Mucosa of stomach (tissue), 1 donor: Measurements from ENCODE around the gene SYF2.
"Not testable (repeated sequence)": the region's sequence is repeated elsewhere in the genome, so short reads cannot be mapped to it uniquely, and the experiment has no call there.

Experiments
- H3K27me3 ChIP-seq: one replicate; pipeline ENCODE4 v1.7.0; 2013; ENCODE audit warnings: mild to moderate bottlenecking, low read length; ENCODE audit not compliant: control insufficient read depth, insufficient read depth
- H3K36me3 ChIP-seq: one replicate; pipeline ENCODE4 v1.7.0; 2013; ENCODE audit warnings: low read length; ENCODE audit not compliant: control insufficient read depth, insufficient read depth
- H3K4me1 ChIP-seq: one replicate; pipeline ENCODE4 v1.7.0; 2013; ENCODE audit warnings: mild to moderate bottlenecking, low read length; ENCODE audit not compliant: control insufficient read depth, insufficient read depth
- H3K4me3 ChIP-seq: one replicate; pipeline ENCODE4 v1.7.0; 2013; ENCODE audit warnings: low read length
- H3K9ac ChIP-seq: one replicate; pipeline ENCODE4 v1.7.0; 2013; ENCODE audit warnings: mild to moderate bottlenecking, low read length, moderate library complexity
- H3K9me3 ChIP-seq: one replicate; pipeline ENCODE4 v1.7.0; 2013; ENCODE audit warnings: mild to moderate bottlenecking, low read length, moderate library complexity; ENCODE audit not compliant: control insufficient read depth
- donor health status: Pancreatic carcinoma.

The SYF2 gene

DNA sequence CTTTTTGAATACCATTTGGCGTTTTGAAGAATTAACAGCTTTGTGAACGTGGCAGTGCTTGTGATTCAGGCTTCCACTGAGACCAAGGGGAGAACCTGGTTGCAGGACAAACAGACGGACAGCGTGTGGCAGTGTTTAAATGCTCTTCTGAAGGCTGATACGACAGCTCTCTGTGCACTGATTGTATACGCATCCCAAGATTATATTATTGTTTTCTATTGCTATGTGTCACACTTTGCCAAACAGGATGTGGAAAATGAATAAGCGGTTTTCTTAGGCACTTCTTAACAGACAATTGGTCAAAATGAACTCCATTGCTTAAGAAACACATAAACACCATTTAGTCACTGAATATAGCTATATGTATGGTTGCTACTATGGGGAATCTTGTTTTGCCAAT is 27.5 kb upstream of the SYF2 start:
- not testable (repeated sequence) for H3K9ac ChIP-seq, H3K4me1 ChIP-seq, H3K36me3 ChIP-seq, H3K4me3 ChIP-seq, H3K27me3 ChIP-seq, H3K9me3 ChIP-seq

DNA sequence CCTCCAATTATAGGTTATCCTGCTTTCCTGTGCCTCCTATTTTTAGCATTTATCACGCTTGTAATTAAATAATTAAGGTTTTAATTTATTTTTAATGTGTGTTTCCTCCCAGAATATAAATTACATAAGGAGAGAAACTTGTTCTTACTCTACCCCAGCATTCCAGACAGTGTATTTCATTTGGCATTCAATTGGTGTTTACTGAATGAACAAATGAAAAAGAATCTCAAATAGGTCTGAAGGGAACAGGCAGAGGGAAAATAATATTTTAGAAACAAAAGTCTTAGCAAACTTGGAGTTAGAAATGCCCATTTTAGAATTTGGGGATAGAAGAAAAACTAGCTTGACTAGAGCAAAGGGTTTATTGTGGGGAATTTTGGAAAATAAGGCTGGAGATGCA is 24.9 kb upstream of the SYF2 start:
- Histone ChIP-seq H3K9ac (no peak overlapping the region), H3K9me3 (no peaks in the 10 kb centered on the region), H3K36me3 (no peaks in the 10 kb centered on the region), H3K4me3 (no peak overlapping the region), H3K27me3 (no peaks in the 10 kb centered on the region), H3K4me1 (no peaks in the 10 kb centered on the region)

DNA sequence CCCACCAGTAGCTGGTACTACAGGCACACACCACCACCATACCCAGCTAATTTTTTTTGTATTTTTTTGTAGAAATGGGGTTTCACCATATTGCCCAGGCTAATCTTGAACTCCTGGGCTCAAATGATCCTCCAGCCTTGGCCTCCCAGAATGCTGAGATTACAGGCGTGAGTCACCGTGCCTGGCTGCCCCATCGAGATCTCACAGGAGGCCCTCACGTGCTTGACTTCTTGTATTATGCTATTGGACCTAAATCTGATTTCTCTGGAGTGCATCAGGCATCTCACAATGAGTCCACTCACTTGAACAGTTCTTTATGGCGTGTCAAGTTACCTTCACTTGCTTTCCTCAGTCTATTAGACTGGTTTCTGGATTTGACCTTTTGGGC is 24.3 kb upstream of the SYF2 start:
- no peaks in the 10 kb centered on the region for H3K4me1 ChIP-seq
- no peaks in the 10 kb centered on the region for H3K9me3 ChIP-seq
- H3K27me3 ChIP-seq = no peaks in the 10 kb centered on the region
- H3K36me3 ChIP-seq = no peaks in the 10 kb centered on the region
- no peak overlapping the region for H3K9ac ChIP-seq
- H3K4me3 ChIP-seq = no peak overlapping the region

DNA sequence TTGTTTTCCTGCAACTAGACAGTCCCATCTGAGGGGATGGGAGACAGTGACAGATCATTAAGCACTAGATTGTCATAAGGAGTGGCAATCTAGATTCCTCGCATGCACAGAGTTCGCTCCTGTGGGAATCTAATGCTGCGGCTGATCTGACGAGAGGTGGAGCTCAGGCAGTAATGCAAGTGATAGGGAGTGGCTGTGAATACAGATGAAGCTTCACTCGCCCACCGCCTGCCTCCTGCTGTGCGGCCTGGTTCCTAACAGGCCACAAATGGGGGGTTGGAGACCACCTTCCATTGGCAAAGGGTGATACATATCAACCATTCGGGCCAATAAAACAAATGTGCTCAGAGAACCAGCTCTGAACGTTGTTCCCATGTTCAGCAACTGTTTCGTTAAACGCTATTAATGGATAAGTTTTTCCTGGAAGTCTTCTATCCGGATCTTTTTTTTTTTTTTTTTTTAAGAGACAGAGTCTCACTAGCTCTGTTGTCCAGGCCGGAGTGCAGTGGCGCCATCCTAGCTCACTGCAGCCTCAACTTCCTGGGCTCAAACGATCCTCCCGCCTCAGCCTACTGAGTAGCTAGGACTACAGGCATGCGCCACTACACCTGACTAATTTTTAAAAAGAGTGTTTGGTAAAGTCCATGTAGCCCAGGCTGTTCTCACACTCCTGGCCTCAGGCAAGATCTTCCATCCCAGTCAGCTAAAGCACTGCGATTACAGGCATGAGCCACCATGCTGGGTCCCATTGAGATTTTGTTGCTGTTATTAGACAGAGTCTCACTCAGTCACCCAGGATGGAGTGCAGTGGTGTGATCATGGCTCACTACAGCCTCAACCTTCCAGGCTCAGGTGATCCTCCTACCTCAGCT is 23.6 kb upstream of the SYF2 start:
- Histone ChIP-seq H3K4me3 (no peak overlapping the region), H3K4me1 (no peaks in the 10 kb centered on the region), H3K36me3 (no peaks in the 10 kb centered on the region), H3K9me3 (no peaks in the 10 kb centered on the region), H3K9ac (no peak overlapping the region), H3K27me3 (no peaks in the 10 kb centered on the region)

DNA sequence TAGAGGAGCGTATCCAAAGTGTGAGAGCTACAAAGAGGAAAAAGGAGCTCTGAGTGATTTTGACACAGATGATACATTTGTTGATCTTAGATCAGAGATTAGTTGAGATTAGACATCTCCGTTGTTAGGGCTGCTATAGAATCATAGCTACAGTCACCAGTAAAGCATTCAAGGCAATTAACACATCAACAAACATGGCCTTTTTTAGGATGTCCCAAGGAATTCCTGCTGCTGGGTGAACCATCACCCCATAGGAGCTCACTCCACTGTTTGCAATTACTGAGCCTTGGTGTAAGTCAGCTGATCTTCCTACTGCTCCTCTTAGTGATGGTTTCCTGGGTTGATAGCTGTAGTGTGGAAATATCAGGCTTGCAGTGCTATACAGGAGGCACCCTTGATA is 21.6 kb upstream of the SYF2 start:
- Histone ChIP-seq H3K27me3 (no peaks in the 10 kb centered on the region), H3K4me1 (no peaks in the 10 kb centered on the region), H3K4me3 (no peak overlapping the region), H3K9ac (no peak overlapping the region), H3K36me3 (no peaks in the 10 kb centered on the region), H3K9me3 (no peaks in the 10 kb centered on the region)

DNA sequence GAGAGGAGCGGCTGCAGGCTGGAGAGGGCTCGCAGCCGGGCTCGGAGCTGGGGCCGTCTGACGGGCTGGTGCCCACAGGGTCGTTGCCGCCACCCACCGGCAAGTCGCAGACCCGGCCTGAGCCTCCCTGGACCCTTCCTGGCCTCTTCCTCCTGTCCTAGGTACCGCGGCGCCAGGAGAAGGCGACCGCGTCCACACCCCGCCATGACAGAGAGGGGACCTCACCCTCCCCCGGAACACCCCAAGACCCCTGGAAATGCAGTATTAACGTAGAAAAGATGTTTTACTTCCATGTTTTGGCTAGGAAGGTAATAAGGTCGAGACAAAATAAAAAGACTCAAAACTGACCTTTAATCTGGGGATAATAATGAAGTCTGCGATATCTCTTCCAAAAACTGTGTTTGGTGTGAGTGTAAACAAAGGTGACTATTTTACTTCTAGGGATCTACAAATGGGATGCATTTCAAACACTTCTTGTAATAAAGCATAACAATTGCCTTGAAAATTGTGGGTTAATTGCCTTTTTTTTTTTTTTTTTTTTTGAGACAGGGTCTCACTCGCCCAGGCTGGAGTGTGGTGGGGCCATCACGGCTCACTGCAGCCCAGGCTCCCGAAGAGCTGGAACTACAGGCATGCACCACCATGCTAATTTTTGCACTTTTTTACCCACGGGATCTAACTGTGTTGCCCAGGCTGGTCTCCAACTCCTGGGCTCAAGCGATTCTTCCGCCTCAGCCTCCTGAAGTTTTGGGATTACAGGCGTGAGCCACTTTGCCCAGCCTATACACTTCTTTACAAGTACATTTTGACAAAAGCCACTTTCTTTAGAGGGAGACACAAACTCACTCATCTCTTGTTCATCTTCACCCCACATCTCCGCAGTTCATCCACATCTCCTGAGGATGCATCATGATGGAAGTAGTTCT is 15.8 kb upstream of the SYF2 start:
- peaks cover 12% of the 10 kb centered on the region for H3K4me1 ChIP-seq
- H3K27me3 ChIP-seq = no peaks in the 10 kb centered on the region
- peak overlapping the region; percentile 100 for H3K9ac ChIP-seq
- no peaks in the 10 kb centered on the region for H3K9me3 ChIP-seq
- H3K4me3 ChIP-seq = peak overlapping the region; percentile 92
- no peaks in the 10 kb centered on the region for H3K36me3 ChIP-seq

DNA sequence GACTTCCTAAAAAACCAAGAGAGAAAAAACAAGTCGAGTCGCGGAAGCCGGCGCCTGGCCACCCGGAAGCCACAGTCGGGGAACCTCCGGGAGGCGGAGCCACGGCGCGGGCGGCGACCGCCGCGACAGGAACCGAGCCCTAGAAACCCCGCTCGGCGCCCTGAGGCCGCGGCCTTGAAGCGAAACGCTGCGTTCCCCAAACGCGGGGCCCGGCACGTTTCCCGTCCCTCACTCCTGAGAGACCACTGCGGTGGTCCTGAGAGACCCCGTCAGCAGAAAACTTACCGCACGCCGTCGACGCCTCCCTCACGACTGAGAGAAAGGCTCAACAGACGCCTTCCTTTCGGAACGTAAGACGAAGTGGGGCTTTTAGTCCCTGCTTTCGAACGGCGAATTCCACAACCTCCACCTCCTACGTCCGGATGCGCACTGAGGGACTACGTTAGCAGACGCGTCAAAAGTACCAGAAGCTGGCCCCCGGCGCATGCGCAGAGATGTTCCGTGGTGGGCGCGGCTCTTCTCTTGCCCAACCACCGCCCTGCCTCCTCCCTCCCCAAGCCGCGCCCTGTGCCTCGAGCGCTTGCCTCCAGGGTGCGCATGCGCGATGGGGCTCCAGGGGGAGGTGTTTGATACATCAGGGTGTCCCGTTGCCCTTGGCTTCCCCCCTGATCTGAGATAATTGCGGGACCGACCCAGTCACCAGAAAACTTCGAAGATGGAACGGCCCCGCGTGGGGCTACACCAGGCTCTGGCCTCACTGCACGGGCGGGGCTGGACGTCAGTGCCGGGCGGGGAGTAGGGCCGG is 14.9 kb upstream of the SYF2 start, which contains the start of gene RSRP1:
TSS of gene RSRP1 (minus strand) at position 431 of the 805 bp plus-strand sequence. CDS start 491 bp downstream, outside the sequence.
- peaks cover 12% of the 10 kb centered on the region for H3K4me1 ChIP-seq
- peak within 1 kb of the TSS; percentile 100 for H3K9ac ChIP-seq
- H3K4me3 ChIP-seq = peak within 1 kb of the TSS; percentile 92
- no peaks in the 10 kb centered on the region for H3K36me3 ChIP-seq
- no peaks in the 10 kb centered on the region for H3K27me3 ChIP-seq
- H3K9me3 ChIP-seq = no peaks in the 10 kb centered on the region

DNA sequence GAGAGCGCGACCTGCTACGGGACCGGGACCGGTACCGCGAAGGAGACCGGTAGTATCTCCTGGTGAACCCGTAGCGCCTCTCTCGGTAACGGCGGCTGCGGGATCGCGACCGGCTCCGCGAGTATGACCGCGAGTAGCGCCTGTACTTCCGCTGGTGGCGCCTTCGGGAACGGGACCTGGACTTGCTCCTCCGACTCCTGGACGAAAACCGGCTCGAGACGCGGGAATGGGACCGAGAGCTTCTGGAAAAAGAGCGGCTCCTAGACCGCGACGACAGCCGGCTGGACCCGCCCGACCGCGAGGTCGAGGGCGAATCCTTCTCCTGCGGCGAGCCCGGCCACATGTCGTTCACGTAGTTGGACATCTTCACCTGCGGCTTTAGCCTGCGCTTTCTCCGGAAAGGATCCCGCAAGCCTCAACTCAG is 14.3 kb upstream of the SYF2 start:
- Histone ChIP-seq H3K4me1 (peaks cover 12% of the 10 kb centered on the region), H3K9me3 (no peaks in the 10 kb centered on the region), H3K9ac (peak overlapping the region; percentile 100), H3K36me3 (no peaks in the 10 kb centered on the region), H3K4me3 (peak overlapping the region; percentile 92), H3K27me3 (no peaks in the 10 kb centered on the region)

DNA sequence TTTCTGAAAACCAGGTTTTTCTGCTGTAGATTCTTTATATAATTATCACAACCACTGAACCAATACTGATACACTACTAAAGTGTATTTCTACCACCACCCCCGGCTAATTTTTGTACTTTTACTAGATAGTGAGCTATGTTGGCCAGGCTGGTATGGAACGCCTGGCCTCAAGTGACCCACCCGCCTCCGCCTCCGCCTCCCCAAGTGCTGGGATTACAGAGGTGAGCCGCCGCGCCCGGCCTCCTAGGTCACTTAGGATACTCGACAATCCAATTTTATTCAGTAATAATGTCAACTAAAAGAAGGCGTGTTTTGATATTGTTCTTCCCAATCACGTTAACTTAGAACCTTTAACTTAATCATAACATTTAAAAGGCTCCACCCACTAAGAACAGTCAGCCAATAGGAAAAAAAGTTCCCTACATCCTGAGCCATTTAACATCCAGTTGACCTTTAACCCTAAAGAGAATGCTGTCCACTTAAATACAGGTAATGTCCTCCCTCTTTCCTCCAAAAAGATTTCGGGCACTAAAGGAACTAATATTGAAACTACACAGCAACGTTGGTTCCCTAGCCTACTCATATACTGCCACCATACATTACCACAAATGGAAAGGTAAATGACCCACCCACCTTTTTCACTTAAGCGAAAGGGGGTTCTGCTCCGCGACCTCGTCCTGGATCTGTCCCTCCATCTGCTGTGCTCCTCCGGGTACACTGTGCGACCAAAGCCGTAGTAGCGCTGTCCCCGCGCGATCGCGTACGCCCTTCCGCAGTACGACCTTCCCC is 13.7 kb upstream of the SYF2 start:
- peak overlapping the region; percentile 100 for H3K9ac ChIP-seq
- no peaks in the 10 kb centered on the region for H3K9me3 ChIP-seq
- H3K27me3 ChIP-seq = no peaks in the 10 kb centered on the region
- peak overlapping the region; percentile 92 for H3K4me3 ChIP-seq
- peaks cover 12% of the 10 kb centered on the region for H3K4me1 ChIP-seq
- no peaks in the 10 kb centered on the region for H3K36me3 ChIP-seq

DNA sequence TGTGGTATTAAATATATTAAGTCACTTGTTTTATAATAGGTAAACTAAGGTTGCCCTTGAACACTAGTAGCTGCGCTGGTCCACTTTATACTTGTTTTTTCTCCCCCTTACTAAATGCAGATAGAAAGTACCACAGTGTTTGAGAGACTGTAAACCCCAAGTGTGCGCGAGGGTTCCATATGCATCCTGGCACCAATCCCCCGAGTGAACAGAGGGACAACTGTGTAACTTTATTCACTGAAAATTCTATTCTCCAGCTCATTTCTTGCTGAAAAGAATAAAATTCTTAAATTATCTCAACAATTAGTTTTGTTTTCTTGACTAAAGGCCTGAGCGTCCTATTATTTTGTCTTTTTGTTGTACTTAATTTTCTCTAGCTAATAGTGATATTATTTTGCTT is 13.1 kb upstream of the SYF2 start:
- Histone ChIP-seq H3K27me3 (no peaks in the 10 kb centered on the region), H3K4me1 (peaks cover 16% of the 10 kb centered on the region), H3K36me3 (no peaks in the 10 kb centered on the region), H3K9ac (peak overlapping the region; percentile 100), H3K4me3 (peak overlapping the region; percentile 92), H3K9me3 (no peaks in the 10 kb centered on the region)

DNA sequence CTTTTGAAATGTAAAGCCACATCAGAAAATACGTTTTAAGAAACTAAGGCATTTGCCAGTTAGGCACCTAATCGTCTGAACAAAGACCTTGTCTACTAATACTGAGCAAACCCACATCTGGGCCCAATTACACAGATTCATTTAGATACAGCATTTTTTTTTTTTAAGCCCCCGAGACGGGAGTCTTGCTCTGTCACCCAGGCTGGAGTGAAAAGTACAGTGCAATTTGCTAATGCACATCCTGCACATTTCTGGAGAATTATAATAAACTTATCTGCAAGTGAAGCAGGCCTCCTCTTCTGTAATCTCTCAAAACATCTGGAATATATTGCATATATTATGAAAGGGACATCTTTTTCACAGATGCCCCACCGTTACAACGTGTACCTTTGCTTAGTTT is 11.6 kb upstream of the SYF2 start:
- no peaks in the 10 kb centered on the region for H3K36me3 ChIP-seq

More for the DNA sequence above, 11.6 kb upstream of the SYF2 start:
- Histone ChIP-seq H3K4me3 (no peak overlapping the region), H3K9me3 (no peaks in the 10 kb centered on the region), H3K27me3 (no peaks in the 10 kb centered on the region), H3K9ac (no peak overlapping the region), H3K4me1 (peaks cover 25% of the 10 kb centered on the region)
